SW480 (cell line): ENCODE results near the gene CSTPP1.
A peak's percentile ranks its signal among the peaks of the same experiment; 100 is the strongest.

Experiments used
- DNase-seq: peaks from one replicate; pipeline ENCODE4 v3.0.0-alpha.2; 2016; ENCODE audit warnings: low spot score

CSTPP1 gene

GRCh38 chr11:47161890-47162289, 225.3 kb downstream of the CSTPP1 start:
- no peak for DNase-seq

- no peak for DNase-seq
Measured at GRCh38 chr11:47162426-47162825, 225.9 kb downstream of the CSTPP1 start.

GRCh38 chr11:47163193-47163592, 226.6 kb downstream of the CSTPP1 start:
- no peak for DNase-seq

- no peak for DNase-seq
Measured at GRCh38 chr11:47163898-47164297, 227.3 kb downstream of the CSTPP1 start.

GRCh38 chr11:47164321-47164720, 227.8 kb downstream of the CSTPP1 start:
- DNase-seq: no peak

- no peak for DNase-seq
Measured at GRCh38 chr11:47165253-47165840, 228.8 kb downstream of the CSTPP1 start.

GRCh38 chr11:47166368-47166767, 229.8 kb downstream of the CSTPP1 start:
- no peak for DNase-seq

GRCh38 chr11:47171061-47171838, 234.7 kb downstream of the CSTPP1 start:
- no peak for DNase-seq

GRCh38 chr11:47171856-47172255, 235.3 kb downstream of the CSTPP1 start:
- DNase-seq: no peak

GRCh38 chr11:47172740-47173336, 236.3 kb downstream of the CSTPP1 start:
- no peak for DNase-seq

GRCh38 chr11:47175746-47176327, 239.3 kb downstream of the CSTPP1 start:
- DNase-seq: no peak

- peak; percentile 93 for DNase-seq
Measured at GRCh38 chr11:47176328-47177228, 240.0 kb downstream of the CSTPP1 start, which contains the start of gene ARFGAP2. Gene ARFGAP2 (minus strand): TSS chr11:47176879. CDS start chr11:47176853, 26 bp downstream.

GRCh38 chr11:47177229-47177845, 240.8 kb downstream of the CSTPP1 start:
- peak; percentile 93 for DNase-seq

- no peak for DNase-seq
Measured at GRCh38 chr11:47177846-47178245, 241.3 kb downstream of the CSTPP1 start.

- no peak for DNase-seq
Measured at GRCh38 chr11:47178316-47178715, 241.8 kb downstream of the CSTPP1 start.

- no peak for DNase-seq
Measured at GRCh38 chr11:47178737-47179654, 242.4 kb downstream of the CSTPP1 start.

- DNase-seq: peak; percentile 42
Measured at GRCh38 chr11:47179655-47179991, 243.1 kb downstream of the CSTPP1 start.

GRCh38 chr11:47180006-47180787, 243.6 kb downstream of the CSTPP1 start:
- no peak for DNase-seq

- no peak for DNase-seq
Measured at GRCh38 chr11:47181271-47181670, 244.7 kb downstream of the CSTPP1 start.

- no peak for DNase-seq
Measured at GRCh38 chr11:47182380-47182779, 245.8 kb downstream of the CSTPP1 start.
